Cardiac septum (tissue), 1 donor: Measurements from ENCODE around the gene TRPM3. TPM values are rescaled to one million over a fixed set of nuclear protein-coding genes. Genes with fewer than 3 reads are reported as not detected.

Experiments
- DNase-seq: peaks from one replicate; pipeline ENCODE4 v3.0.0-alpha.2; 2020; ENCODE audit warnings: low spot score
- intact Hi-C: fragments of 100-400 bp; cut with DNase I; formaldehyde crosslinking; loops from one replicate; pipeline ENCODE4 v1.14.0; 2022
- total RNA-seq: library from RNA; stranded (reverse); fragmentation: NEBNext Ultra II Directional; extraction: Animal tissue kit (Norgen Biotek cat#: 25700); gene quantifications from one replicate; pipeline ENCODE4 v1.2.1, GENCODE V29; 2021
- donor health status: DM: no; HTN: no; CAD: no.

TRPM3 gene
- total RNA-seq, 1 donor from 2014 or later = 0.51 TPM

DNA sequence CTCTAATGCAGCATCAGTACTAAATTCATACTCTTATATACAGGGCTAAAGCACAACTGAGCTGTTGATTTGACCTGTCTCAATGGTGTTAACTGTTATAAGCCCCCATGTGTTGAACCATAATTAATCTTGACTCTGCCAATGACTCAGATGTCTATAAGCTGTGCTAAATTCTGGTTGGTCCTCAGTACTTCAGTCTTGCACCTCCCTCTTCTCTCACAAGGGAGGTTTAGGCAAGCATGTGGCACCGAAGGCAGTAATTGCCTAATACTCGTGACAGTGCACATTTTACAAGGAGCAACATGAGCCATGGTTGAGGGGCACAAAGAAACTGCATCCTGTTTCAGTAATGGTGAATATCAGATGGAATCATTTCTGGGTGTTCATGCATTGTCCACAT, 255.9 kb downstream of the TRPM3 start:
- DNase-seq = no peak
- intact Hi-C loops = no loop called here

DNA sequence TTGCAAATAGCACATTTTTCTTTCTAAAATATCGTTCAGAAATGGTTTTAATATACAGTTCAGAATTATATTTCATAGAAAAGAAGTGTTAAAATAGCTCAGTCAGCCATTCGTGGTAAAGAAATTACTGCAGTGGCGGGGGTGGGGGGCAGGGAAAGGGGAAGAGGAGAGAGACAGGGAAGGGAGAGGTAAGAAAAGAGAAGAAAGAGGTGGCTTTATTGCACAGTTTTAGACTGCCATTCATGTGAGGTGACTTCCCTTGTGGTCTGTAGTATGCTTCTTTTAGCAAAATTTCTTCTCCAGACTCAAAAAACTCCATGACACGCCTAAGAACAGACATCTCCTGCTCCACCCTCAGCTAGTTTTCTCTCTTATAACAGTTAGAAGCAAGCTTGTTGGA, 259.6 kb downstream of the TRPM3 start:
- no peak for DNase-seq
- intact Hi-C loops = no loop called here

- intact Hi-C loops = no loop called here
- DNase-seq = no peak
Observed at GRCh38 chr9:70861376-70861775, 260.0 kb downstream of the TRPM3 start.

- intact Hi-C loops = no loop called here
Observed at GRCh38 chr9:70859694-70860093, 261.7 kb downstream of the TRPM3 start.

GRCh38 chr9:70856411-70856810, 265.0 kb downstream of the TRPM3 start:
- no peak for DNase-seq
- intact Hi-C loops = no loop called here

More at GRCh38 chr9:70859694-70860093, 261.7 kb downstream of the TRPM3 start:
- DNase-seq = no peak

GRCh38 chr9:70852711-70853240, 268.6 kb downstream of the TRPM3 start:
- intact Hi-C loops = no loop called here
- no peak for DNase-seq

DNA sequence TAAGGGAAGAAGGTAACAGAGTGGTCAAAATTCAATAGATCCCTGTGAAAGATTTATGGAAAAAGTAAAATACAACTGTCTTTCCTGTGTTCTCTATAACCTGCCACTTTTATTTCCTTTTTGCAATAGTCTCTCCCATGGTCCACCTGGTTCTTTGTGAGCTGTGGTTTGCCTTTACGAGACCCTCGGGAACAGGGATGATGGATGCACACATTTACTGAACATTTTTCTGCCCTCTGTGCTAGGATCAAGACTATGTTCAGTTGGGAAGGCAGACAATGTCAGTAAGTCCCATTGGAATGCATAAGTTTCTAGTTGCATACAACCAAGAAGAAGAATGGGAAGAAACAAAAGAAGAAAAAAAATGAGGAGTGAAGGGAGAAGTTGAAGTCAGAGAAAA, 281.2 kb downstream of the TRPM3 start:
- DNase-seq = no peak
- intact Hi-C loops = no loop called here

DNA sequence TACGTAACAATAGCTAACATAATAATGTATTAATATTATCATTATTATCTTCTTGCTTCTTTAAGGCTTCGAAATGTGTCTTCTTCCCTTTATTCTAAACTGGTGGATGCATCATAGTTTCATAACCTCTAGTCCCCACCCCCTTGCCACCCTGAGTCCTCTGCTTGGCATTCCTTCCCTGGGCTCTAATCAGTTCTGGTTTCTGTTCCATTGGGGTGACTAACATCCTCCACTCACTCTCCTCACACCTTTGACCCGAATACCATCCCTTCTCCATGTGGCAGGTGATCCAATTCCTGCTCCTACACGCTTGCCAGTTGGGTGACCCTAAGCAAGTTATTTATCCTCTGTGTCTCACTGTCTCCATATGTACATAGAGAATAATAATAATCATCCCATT, 286.1 kb downstream of the TRPM3 start:
- no peak for DNase-seq
- intact Hi-C loops = no loop called here

DNA sequence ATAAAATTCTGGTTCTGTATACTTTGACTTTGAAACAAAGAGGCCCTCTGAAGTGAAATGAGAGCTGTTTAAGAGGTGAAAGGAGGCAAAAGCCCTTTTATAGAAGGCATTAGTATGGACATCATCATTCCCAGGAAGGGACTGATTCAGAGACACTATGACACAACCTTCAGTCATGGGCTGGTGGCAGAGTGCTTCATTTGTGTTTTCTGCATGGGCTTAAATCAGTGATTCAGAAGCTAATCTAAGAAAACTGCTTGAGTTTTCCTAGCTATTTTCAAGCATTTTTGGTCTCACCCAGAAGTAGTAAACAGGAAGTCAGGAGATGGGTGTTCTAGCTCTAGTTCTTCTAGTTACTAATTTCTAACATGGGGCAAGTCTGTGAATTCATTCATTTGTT, 288.9 kb downstream of the TRPM3 start:
- no peak for DNase-seq

GRCh38 chr9:70830618-70831017, 290.8 kb downstream of the TRPM3 start:
- no peak for DNase-seq
- intact Hi-C loops = no loop called here

More for the DNA sequence above, 288.9 kb downstream of the TRPM3 start:
- intact Hi-C loops = no loop called here

GRCh38 chr9:70829591-70830265, 291.7 kb downstream of the TRPM3 start:
- intact Hi-C loops = no loop called here

GRCh38 chr9:70826562-70826961, 294.9 kb downstream of the TRPM3 start:
- intact Hi-C loops = no loop called here
- DNase-seq = no peak

More at GRCh38 chr9:70829591-70830265, 291.7 kb downstream of the TRPM3 start:
- DNase-seq = no peak

- intact Hi-C loops = no loop called here
Observed at GRCh38 chr9:70823284-70823683, 298.1 kb downstream of the TRPM3 start.

DNA sequence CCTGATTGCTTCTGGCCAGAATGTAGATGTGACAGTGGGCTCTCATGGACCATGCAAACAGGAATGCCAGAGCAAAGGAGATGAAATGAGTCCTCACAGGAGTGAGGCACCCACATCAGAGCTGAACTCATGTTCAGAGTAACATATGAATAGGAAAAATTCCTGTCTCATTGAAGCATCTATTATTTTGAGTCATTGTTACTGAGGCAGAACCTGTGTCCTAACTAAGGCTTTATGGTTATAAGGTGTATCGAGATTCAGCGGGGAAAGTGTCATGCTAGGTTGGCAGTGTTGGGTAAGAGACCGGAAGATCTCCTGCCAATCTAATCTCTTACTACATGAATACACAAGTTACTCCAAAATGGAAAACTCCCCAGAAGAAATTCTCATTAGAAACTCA, 304.1 kb downstream of the TRPM3 start:
- intact Hi-C loops = no loop called here
- DNase-seq = no peak

More at GRCh38 chr9:70823284-70823683, 298.1 kb downstream of the TRPM3 start:
- DNase-seq = no peak

- intact Hi-C loops = no loop called here
Observed at GRCh38 chr9:70816891-70817290, 304.5 kb downstream of the TRPM3 start.

GRCh38 chr9:70816316-70816715, 305.1 kb downstream of the TRPM3 start:
- intact Hi-C loops = no loop called here
- DNase-seq = no peak

More at GRCh38 chr9:70816891-70817290, 304.5 kb downstream of the TRPM3 start:
- DNase-seq = no peak

GRCh38 chr9:70814597-70814996, 306.8 kb downstream of the TRPM3 start:
- no peak for DNase-seq
- intact Hi-C loops = no loop called here

DNA sequence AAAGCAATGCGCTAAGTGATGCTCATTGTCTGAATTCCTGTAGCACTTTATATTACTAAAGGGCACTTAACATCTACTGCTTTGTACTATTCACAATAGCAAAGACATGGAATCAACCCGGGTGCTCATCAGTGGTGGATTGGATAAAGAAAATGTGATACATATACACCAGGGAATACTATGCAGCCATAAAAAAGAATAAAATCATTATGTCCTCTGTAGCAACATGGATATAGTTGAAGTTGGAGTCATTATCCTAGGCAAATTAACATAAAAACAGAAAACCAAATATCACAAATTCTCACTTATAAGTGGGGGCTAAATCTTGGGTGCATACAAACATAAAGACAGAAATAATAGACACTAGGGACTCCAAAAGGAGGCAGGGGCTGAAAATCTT, 308.3 kb downstream of the TRPM3 start:
- DNase-seq = no peak
- intact Hi-C loops = no loop called here

GRCh38 chr9:70811638-70812037, 309.8 kb downstream of the TRPM3 start:
- no peak for DNase-seq
- intact Hi-C loops = no loop called here

GRCh38 chr9:70806875-70807274, 314.5 kb downstream of the TRPM3 start:
- intact Hi-C loops = no loop called here
- no peak for DNase-seq

GRCh38 chr9:70805949-70806348, 315.5 kb downstream of the TRPM3 start:
- intact Hi-C loops = no loop called here
- no peak for DNase-seq
